PC-3 (cell line): ENCODE data around the gene FGF4. TPM values are rescaled to one million over a fixed set of nuclear protein-coding genes. Genes with fewer than 3 reads are reported as not detected.

ENCODE experiments used
- ATAC-seq: fragments of 200-7000 bp; cut with Tn5 transposase; 2 replicates; pipeline ENCODE4 v1.9.1; 2020; ENCODE audit warnings: mild to moderate bottlenecking, moderate library complexity
- BruUV-seq: library from RNA; stranded (reverse); fragments of 400-500 nt; replicated peaks from 2 replicates; lab custom pipeline; 2021; lab: Mats Ljungman, UMichigan
- CTCF ChIA-PET: fragments of 300-600 bp; sonication (Branson Sonifier 250); formaldehyde crosslinking; loops from one replicate; lab custom pipeline; 2022; ENCODE audit warnings: antibody characterized with exemption; lab: Charles Lee
- POLR2A ChIA-PET: fragments of 300-600 bp; sonication (Branson Sonifier 250); formaldehyde crosslinking; loops from one replicate; lab custom pipeline; 2022; ENCODE audit warnings: antibody characterized with exemption; ENCODE audit not compliant: unreplicated experiment; lab: Charles Lee
- DNase-seq: peaks from one replicate; pipeline ENCODE4 v3.0.0-alpha.2; 2015
- H2AFZ ChIP-seq: fragments of 300-600 bp; sonication (generic); 2 replicates; pipeline ENCODE4 v1.6.0; 2016; ENCODE audit warnings: antibody characterized with exemption, low read length
- H3F3A ChIP-seq: fragments of 300-600 bp; sonication (generic); one replicate; pipeline ENCODE4 v1.6.0; 2017; ENCODE audit warnings: antibody characterized with exemption, low read length, control low read depth, mild to moderate bottlenecking; ENCODE audit not compliant: unreplicated experiment
- H3K27ac ChIP-seq: fragments of 300-600 bp; sonication (generic); 2 replicates; pipeline ENCODE4 v1.5.1; 2016; ENCODE audit warnings: mild to moderate bottlenecking, low read length
- H3K27me3 ChIP-seq: fragments of 300-600 bp; sonication (generic); 2 replicates; pipeline ENCODE4 v1.6.1; 2016; ENCODE audit warnings: low read length, mixed read lengths
- H3K36me3 ChIP-seq: fragments of 300-600 bp; sonication (generic); 2 replicates; pipeline ENCODE4 v1.6.1; 2016; ENCODE audit warnings: low read depth, mixed run types, low read length, mixed read lengths
- H3K4me1 ChIP-seq: fragments of 300-600 bp; sonication (generic); 2 replicates; pipeline ENCODE4 v1.5.1; 2016; ENCODE audit warnings: low read length; ENCODE audit not compliant: insufficient read depth
- H3K4me2 ChIP-seq: fragments of 300-600 bp; sonication (generic); 2 replicates; pipeline ENCODE4 v1.6.0; 2016; ENCODE audit warnings: low read length
- H3K4me3 ChIP-seq: fragments of 300-600 bp; sonication (generic); 2 replicates; pipeline ENCODE4 v1.5.1; 2016; ENCODE audit warnings: mild to moderate bottlenecking, low read length, mixed read lengths
- H3K79me2 ChIP-seq: fragments of 300-600 bp; sonication (generic); 2 replicates; pipeline ENCODE4 v1.6.1; 2017; ENCODE audit warnings: low read length, mixed read lengths
- H3K9ac ChIP-seq: fragments of 300-600 bp; sonication (generic); 2 replicates; pipeline ENCODE4 v1.6.0; 2016; ENCODE audit warnings: mild to moderate bottlenecking, low read length
- H3K9me2 ChIP-seq: fragments of 300-600 bp; sonication (generic); replicated peaks from 2 replicates; pipeline ENCODE4 v1.6.1; 2016; ENCODE audit warnings: mixed run types, low read length, mixed read lengths
- H3K9me3 ChIP-seq: fragments of 300-600 bp; sonication (generic); 2 replicates; pipeline ENCODE4 v1.6.1; 2016; ENCODE audit warnings: low read length, mixed read lengths
- H4K20me1 ChIP-seq: fragments of 300-600 bp; sonication (generic); 2 replicates; pipeline ENCODE4 v1.6.1; 2016; ENCODE audit warnings: low read length, mixed read lengths
- EZH2 ChIP-seq: fragments of 300-600 bp; sonication (generic); IDR thresholded peaks from one replicate; pipeline ENCODE4 v1.6.1; 2017; ENCODE audit warnings: antibody characterized with exemption, mild to moderate bottlenecking, low read length; ENCODE audit not compliant: unreplicated experiment
- EZH2phosphoT487 ChIP-seq: fragments of 300-600 bp; sonication (generic); IDR thresholded peaks from 2 replicates; pipeline ENCODE4 v1.6.1; 2018; ENCODE audit warnings: mild to moderate bottlenecking, antibody characterized with exemption, low read length, borderline replicate concordance
- intact Hi-C: fragments of 100-400 bp; cut with micrococcal nuclease; formaldehyde crosslinking; loops from 2 replicates; pipeline ENCODE4 v1.9.0; 2023
- total RNA-seq: library from RNA; depleted of rRNA; stranded (reverse); fragments of >200 nt; gene quantifications from 2 replicates; pipeline ENCODE4 v1.2.3, GENCODE V29; 2014
- TF ChIP-seq, protein P1 (sequence below): fragments of 300-600 bp; sonication (generic); conservative IDR thresholded peaks from 2 replicates; pipeline ENCODE4 v1.5.1; 2017; ENCODE audit warnings: antibody characterized with exemption, low read depth, mild to moderate bottlenecking, low read length

Gene FGF4
- total RNA-seq, 1 experiment from 2014 or later = not detected

DNA sequence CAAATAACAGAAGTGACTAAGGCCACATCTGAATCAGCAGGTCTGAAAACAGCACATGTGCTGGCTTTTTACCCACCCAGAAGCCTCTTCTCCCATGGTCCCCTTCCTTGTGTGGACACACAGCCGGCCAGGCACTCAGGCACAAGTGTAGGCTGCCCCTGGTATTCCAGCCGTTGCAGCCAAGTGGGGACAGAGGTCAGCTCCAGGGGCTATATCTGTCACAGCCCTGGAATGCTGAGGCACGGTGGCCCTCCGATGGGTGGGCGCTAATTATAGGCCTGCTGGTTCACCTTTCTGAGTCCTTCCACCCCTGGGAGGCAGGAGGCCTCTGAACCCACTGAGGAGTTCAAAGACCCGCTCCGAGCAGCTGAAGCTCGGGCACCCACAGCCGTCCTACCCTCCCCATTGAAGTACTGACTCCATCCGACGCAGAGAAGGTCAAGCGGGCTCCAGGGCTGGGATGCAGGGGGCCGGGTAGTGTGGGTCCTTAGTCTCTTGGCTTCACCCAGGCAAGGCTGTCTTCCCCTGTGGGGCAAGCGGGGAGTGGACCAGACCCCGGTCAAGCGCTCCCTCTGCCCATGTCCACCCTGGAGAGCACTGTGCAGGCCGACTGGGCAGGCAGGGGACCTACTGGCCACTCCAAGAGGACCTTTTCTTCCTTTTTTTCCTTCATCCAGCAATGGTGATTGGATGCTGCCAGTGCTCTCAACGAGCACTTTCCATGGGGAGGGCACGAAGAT is 29.8 kb upstream of the FGF4 start:
- no peak overlapping the region for H3K4me2 ChIP-seq
- TF ChIP-seq EZH2 (no peak), EZH2phosphoT487 (no peak)
- TF ChIP-seq, protein P1, sequence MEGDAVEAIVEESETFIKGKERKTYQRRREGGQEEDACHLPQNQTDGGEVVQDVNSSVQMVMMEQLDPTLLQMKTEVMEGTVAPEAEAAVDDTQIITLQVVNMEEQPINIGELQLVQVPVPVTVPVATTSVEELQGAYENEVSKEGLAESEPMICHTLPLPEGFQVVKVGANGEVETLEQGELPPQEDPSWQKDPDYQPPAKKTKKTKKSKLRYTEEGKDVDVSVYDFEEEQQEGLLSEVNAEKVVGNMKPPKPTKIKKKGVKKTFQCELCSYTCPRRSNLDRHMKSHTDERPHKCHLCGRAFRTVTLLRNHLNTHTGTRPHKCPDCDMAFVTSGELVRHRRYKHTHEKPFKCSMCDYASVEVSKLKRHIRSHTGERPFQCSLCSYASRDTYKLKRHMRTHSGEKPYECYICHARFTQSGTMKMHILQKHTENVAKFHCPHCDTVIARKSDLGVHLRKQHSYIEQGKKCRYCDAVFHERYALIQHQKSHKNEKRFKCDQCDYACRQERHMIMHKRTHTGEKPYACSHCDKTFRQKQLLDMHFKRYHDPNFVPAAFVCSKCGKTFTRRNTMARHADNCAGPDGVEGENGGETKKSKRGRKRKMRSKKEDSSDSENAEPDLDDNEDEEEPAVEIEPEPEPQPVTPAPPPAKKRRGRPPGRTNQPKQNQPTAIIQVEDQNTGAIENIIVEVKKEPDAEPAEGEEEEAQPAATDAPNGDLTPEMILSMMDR = no peak
- ATAC-seq = no peak
- no peaks in the 10 kb centered on the region for H3K9me3 ChIP-seq
- no peak overlapping the region for H3K4me3 ChIP-seq
- POLR2A ChIA-PET = no interaction called here
- no peaks in the 10 kb centered on the region for H3F3A ChIP-seq
- H4K20me1 ChIP-seq = no peaks in the 10 kb centered on the region
- no peak for DNase-seq
- H3K4me1 ChIP-seq = no peaks in the 10 kb centered on the region
- no peak overlapping the region for H2AFZ ChIP-seq
- no peaks in the 10 kb centered on the region for H3K36me3 ChIP-seq
- CTCF ChIA-PET = no interaction called here
- intact Hi-C loops = no loop called here
- no peaks in the 10 kb centered on the region for H3K9me2 ChIP-seq
- no peak overlapping the region for H3K9ac ChIP-seq
- no TSS peak for BruUV-seq
- no peaks in the 10 kb centered on the region for H3K79me2 ChIP-seq
- no peaks in the 10 kb centered on the region for H3K27me3 ChIP-seq
- H3K27ac ChIP-seq = no peak overlapping the region

DNA sequence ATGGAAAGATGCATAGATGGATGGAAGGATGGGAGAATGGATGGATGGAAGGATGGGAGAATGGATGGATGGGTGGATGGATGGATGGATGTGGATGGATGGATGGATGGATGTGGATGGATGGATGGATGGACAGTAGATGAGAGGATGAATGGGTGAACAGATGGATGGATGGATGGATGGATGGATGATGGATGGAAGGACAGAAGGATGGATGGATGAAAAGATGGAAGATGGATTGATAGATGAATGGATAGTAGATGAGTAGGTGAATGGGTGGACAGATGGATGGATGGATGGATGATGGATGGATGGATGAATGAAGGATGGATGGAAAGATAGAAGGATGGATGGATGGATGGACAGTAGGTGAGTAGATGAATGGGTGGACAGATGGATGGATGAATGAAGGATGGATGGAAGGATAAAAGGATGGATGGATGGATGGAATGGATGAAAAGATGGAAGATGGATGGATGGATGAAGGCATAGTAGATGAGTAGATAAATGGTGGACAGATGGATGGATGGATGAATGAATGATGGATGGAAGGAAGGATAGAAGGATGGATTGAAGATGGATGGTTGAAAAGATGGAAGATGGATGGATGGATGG is 28.6 kb upstream of the FGF4 start:
- H3K27me3 ChIP-seq = no peaks in the 10 kb centered on the region
- no peak overlapping the region for H3K4me3 ChIP-seq
- ChIA-PET CTCF (interaction anchor here (0.7 kb wide), 1 partner anchor 393 kb away, joined by 3 read pairs; no protein-coding TSS in a partner anchor), POLR2A (no interaction called here)
- H3F3A ChIP-seq = no peaks in the 10 kb centered on the region
- no peak overlapping the region for H3K27ac ChIP-seq
- DNase-seq = no peak
- intact Hi-C loops = no loop called here
- H3K9ac ChIP-seq = no peak overlapping the region
- H3K79me2 ChIP-seq = no peaks in the 10 kb centered on the region
- H3K4me1 ChIP-seq = no peaks in the 10 kb centered on the region
- H3K36me3 ChIP-seq = no peaks in the 10 kb centered on the region
- no peaks in the 10 kb centered on the region for H4K20me1 ChIP-seq
- ATAC-seq = no peak
- H3K9me3 ChIP-seq = no peaks in the 10 kb centered on the region
- no TSS peak for BruUV-seq
- no peak overlapping the region for H3K4me2 ChIP-seq
- TF ChIP-seq EZH2phosphoT487 = no peak
- TF ChIP-seq, protein P1 = no peak
- no peak for TF ChIP-seq EZH2
- no peaks in the 10 kb centered on the region for H3K9me2 ChIP-seq
- no peak overlapping the region for H2AFZ ChIP-seq

DNA sequence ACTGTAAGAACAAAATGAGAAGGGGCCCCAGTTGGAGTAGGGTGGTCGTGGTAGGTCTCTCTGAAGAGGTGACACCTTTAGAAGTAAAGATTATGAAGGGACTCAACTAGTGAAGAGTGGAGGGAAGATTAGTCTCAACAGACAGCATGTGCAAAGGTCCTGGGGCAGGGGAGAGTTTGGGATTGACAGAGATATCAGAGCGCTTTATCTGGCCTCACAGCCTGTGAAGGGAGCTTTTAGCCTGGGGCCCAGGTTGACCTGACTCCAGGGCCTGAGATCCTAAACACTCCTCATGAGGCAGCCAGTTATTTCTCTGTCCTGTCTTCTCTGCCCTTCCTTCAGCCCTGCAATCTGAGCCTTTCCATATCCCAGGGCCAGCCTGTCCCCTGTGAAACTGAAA is 27.9 kb upstream of the FGF4 start:
- no peaks in the 10 kb centered on the region for H3K9me3 ChIP-seq
- CTCF ChIA-PET = interaction anchor here (0.7 kb wide), 1 partner anchor 393 kb away, joined by 3 read pairs; no protein-coding TSS in a partner anchor
- intact Hi-C loops = no loop called here

More for the DNA sequence above, 27.9 kb upstream of the FGF4 start:
- no TSS peak for BruUV-seq
- POLR2A ChIA-PET = no interaction called here
- DNase-seq (no peak), ATAC-seq (no peak)
- no peak overlapping the region for H3K9ac ChIP-seq
- H3K4me2 ChIP-seq = no peak overlapping the region
- H3K27me3 ChIP-seq = no peaks in the 10 kb centered on the region
- H3K79me2 ChIP-seq = no peaks in the 10 kb centered on the region
- no peaks in the 10 kb centered on the region for H3K9me2 ChIP-seq
- no peak overlapping the region for H3K4me3 ChIP-seq
- H2AFZ ChIP-seq = no peak overlapping the region
- H3K36me3 ChIP-seq = no peaks in the 10 kb centered on the region
- no peaks in the 10 kb centered on the region for H3F3A ChIP-seq
- no peak for TF ChIP-seq EZH2
- no peak for TF ChIP-seq EZH2phosphoT487
- TF ChIP-seq, protein P1 = no peak
- H3K27ac ChIP-seq = no peak overlapping the region
- no peaks in the 10 kb centered on the region for H4K20me1 ChIP-seq
- H3K4me1 ChIP-seq = no peaks in the 10 kb centered on the region
